Activated effector memory CD4-positive, alpha-beta T cell treated with anti-CD3 and anti-CD28 coated beads, Interleukin-2, amount 50 U/mL, for 16 hours (primary cell): ENCODE data around the gene MEGF11.

Source experiments
- DNase-seq: peaks from one replicate; pipeline ENCODE4 v3.0.0-alpha.2; 2020

The MEGF11 gene

GRCh38 chr15:66108483-66109265 lies 144.9 kb downstream of the MEGF11 start:
- no peak for DNase-seq

DNA sequence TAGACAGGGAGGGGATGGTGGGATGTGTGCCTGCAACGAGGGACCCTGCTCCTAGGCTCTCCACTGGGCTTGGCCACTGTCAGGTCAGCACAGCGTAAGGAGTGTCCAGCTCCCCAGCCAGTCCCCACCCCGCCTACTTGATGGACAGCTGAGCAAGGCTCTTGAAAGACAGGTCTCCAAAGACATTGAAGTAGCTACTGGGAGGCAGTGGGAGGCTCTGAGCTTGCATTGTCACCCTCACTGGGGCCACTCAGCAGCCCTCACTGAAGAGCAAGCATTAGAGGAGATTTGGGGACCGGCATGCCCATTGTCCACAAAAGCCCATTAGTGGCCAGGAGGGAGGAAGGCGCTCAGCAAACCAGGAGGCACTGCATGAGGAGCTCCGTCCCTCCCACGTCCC lies 146.5 kb downstream of the MEGF11 start:
- DNase-seq, result no peak

DNA sequence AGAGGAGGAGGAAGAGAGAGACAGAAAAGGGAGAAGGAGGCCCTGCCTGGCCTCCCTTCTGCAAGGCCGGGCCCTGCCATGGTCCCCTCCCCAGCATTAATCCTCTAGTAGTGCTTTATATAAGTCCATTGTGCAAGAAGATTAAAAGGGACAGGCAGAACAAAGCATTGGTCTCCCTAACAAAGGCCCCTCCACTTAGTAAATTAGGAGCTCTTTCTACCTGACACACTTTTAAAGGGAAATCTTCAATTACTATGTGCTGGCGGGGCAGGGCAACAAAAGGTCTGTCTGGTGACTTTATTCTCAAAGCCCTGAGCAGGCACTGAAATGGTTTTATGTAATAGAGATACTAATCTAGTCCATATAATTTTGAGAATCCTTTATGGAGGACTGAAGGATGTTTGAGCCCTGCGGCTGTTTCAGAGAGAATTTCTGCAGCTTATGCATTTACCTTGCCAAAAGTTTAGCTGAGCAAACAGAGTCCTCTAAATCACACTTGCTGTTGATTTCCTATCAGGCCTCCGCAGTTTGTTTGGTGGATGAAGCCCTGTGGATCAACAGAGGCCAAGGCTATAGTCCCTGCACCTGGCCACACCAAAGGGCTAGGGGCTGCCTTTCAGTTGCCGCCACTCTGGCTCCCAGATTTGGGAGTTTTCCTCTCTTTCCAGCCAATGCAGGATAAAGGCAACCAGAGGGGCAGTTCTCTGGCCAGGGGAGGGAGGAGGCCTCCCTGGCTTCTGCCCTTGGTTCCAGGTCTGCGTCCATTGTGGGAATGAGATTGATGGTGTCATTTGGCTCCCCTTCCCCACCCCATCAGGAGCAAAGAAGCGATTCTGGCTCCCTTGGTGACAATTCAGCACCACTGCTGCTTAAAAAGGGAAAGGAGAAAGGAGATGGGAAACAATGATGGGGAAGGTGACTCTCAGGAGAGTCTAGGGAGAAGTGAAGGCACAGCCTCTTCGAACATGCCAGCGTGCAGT lies 148.0 kb downstream of the MEGF11 start:
- DNase-seq, result no peak

- no peak for DNase-seq
These were observed 150.3 kb downstream of the MEGF11 start for GRCh38 chr15:66103293-66103590.

DNA sequence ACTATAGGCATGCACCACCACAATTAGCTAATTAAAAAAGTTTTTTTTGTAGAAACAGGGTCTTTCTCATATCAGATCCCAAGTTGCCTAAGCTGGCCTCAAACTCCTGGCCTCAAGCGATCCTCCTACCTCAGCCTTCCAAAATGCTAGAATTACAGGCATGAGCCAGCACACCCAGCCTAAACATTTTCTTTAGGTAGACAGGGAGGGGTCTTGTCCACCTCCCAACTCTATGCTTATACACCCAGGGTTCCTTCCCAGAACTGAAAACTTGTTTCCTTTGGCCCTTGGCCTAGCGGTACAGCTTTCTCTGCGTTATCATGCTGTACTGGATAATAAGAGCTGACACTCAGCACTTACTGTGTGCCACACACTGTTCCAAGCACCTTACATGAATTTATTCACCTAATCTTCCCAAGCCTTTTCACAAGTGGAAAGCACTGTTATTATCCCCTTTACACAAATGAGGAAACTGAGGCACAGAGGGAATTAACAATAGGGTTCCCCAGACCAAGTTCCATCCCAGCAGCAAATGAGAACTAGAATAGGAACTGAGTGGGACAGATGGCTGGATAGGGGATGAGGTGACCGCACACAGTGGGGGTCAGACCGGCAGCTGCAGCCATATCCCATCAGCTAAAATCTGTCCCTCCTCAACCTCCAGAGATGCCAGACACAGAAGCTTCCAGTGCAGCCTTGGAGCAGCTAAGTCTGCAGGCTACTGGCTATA lies 150.8 kb downstream of the MEGF11 start:
- no peak for DNase-seq

GRCh38 chr15:66101715-66102395 lies 151.7 kb downstream of the MEGF11 start:
- DNase-seq, result no peak

DNA sequence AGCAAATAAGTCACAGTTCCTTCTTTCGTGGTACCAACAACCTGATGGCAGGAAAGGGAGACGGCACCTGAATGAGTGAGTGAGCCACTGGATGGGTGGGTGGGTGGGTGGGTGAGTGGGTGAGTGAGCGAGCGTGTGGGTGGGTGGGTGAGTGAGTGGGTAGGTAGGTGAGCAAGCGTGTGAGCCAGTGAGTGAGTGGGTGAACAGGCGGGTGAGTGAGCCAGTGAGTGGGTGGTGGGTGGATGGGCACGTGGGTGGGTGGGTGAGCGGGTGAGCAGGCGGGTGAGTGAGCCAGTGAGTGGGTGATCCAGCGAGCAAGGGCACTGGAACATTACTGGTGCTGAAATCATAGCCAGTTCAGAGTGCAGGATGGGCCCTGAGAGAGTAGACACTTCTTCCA lies 152.8 kb downstream of the MEGF11 start:
- no peak for DNase-seq

- no peak for DNase-seq
These were observed 153.4 kb downstream of the MEGF11 start for GRCh38 chr15:66099950-66100671.

DNA sequence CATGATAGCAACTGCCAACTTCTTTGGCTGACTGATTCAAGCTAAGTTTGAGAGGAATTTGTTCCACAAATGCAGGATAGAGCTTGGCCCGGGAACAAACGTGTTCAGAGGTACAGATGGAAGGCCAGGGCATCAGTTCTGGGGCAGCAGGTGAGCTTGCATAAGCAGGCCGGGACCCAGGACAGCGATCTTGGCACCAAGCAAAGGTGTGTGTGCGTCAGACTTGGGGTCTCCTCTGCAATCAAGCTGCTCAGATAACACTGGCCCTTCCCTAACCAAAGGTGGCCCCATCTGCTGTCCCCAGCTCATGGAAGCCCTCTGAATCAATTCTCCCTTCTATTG lies 155.6 kb downstream of the MEGF11 start:
- no peak for DNase-seq

- DNase-seq, result no peak
These were observed 156.2 kb downstream of the MEGF11 start for GRCh38 chr15:66097151-66098021.

GRCh38 chr15:66096688-66097058 lies 156.9 kb downstream of the MEGF11 start:
- no peak for DNase-seq

DNA sequence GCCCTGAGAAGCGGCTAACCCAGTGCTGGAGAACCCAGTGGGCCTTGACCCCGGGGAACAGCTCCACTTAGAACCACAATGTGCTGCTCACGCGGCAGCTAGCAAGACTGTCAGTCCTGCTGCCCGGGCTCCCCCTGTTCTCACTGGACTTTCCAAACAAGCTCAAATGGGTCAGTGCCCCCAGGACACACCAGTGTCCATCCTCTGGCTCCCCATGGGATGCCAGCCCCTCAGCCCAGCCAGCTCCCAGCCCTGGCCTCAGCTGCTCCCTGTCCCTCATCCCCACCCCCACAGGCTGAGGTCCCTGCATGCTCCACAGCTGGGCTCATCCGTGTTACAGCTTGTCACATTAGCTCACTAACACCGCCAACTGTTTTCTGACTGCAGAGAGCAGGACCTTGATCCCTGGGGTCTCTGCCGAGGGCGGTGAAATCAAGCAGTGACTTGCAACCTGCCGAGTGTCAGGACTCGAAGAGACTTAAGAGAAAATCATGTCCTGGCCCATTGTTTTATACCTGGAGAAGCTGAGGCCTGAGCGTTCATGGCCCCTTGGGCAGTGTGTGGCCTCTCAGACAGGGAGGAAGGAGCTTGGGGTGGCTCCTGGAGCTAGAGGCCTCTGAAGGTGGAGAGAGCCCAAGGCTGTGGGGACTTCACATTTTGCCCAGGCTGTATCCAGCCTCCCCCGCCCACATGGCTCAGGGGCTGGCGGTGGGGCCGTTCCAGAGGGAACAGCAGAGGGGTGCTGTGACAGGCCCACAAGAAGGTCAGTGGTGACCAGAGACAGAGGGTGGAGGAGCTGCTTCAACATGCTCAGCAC lies 157.5 kb downstream of the MEGF11 start:
- no peak for DNase-seq

GRCh38 chr15:66094331-66094730 lies 159.2 kb downstream of the MEGF11 start:
- DNase-seq, result no peak

GRCh38 chr15:66092053-66093016 lies 161.2 kb downstream of the MEGF11 start:
- no peak for DNase-seq

DNA sequence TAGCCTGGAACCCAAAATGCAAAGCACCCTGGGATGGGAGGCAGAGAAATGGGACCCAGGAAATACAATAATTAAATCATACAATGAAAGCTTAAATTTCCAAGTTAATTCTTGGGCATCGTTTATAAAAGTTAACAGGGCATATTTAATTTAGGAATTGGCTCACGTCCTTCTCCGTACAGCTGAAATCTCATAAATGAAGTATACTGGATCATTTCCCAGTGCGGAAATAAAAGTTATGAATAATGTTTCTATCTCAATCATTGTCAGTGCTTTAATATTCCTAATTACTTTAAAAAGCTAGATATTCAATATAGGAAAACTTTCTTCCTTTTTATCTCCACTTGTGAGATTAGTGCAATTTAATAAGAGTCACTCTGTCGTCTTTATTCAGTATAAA lies 164.0 kb downstream of the MEGF11 start:
- DNase-seq, result no peak

GRCh38 chr15:66089049-66089448 lies 164.5 kb downstream of the MEGF11 start:
- no peak for DNase-seq

DNA sequence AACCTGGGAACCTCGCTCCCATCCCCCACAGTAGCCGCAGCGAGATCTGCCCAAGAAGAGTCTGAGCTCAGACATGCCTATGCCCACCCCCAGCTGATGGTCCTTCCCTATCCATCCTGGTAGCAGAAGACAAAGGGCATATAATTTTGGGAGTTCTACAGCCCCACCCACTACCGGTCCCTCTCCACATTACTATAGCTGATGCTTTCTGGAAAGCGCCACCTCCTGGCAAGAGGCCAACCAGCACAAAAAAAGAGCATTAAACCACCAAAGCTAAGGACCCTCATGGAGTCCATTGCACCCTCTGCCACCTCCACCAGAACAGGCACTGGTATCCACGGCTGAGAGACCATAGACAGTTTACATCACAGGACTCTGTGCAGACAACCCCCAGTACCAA lies 168.4 kb downstream of the MEGF11 start:
- DNase-seq, result peak; percentile 61

GRCh38 chr15:66084704-66085103 lies 168.8 kb downstream of the MEGF11 start:
- DNase-seq, result no peak

DNA sequence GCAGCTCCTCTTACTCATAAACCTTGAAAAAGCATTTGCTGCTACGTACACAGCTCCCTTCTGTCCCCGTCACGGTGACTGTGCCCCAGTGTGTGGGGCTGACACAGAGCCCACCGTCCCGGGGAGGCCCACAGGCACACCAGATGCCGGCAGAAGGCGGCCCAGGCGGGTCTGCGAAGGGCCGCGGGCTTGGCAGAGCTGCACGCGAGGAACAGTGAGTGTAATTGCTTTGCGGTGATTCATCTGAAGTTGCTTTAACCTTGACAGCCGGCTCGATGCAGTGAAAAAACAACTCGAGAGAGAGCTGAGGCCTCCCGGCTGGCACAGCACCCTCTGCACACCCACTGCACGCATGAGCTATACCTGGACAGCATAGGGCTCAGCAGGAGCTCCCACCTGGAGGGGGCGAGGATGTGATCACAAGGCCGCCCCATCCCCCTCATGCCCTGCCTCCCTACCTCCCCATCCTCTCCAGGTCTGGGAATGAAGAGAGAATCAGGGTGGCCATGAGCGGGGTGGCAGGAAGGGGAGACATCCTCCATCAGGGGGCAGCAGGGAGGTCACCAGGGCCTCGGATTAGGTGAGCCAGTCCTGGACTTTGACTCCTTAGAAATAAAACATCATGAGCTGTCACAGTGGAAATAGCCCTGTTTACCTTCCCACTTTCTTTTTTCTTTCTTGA lies 172.7 kb downstream of the MEGF11 start:
- DNase-seq, result no peak
